Dermis blood vessel endothelial cell (primary cell): ENCODE results near the gene CRELD2. TPM values are rescaled to one million over a fixed set of nuclear protein-coding genes. Genes with fewer than 3 reads are reported as not detected.

Source experiments
- DNase-seq: peaks from one replicate; pipeline ENCODE4 v3.0.0; 2010
- total RNA-seq: library from RNA; depleted of rRNA; stranded (reverse); fragments of >200 nt; gene quantifications from 2 replicates; pipeline ENCODE4 v1.2.3, GENCODE V29; 2014

Gene CRELD2
- total RNA-seq, 1 donor from 2014 or later = 77.4 TPM

- no peak for DNase-seq
Measured at GRCh38 chr22:49958366-49958921, 40.0 kb downstream of the CRELD2 start.

GRCh38 chr22:49958931-49959781, 40.7 kb downstream of the CRELD2 start:
- DNase-seq = no peak

GRCh38 chr22:49959782-49960158, 41.3 kb downstream of the CRELD2 start:
- DNase-seq = peak; percentile 21

- DNase-seq = peak; percentile 98
Measured at GRCh38 chr22:49960159-49961004, 41.9 kb downstream of the CRELD2 start, which contains the start of gene PIM3. TSS of gene PIM3 (plus strand) at chr22:49960772. CDS start at chr22:49960948, 176 bp downstream.

- DNase-seq = peak; percentile 54
Measured at GRCh38 chr22:49961005-49961600, 42.7 kb downstream of the CRELD2 start.

- DNase-seq = peak; percentile 37
Measured at GRCh38 chr22:49961601-49962011, 43.2 kb downstream of the CRELD2 start.

- peak; percentile 95 for DNase-seq
Measured at GRCh38 chr22:49962012-49962750, 43.7 kb downstream of the CRELD2 start.

- DNase-seq = peak; percentile 37
Measured at GRCh38 chr22:49962751-49963646, 44.6 kb downstream of the CRELD2 start.

GRCh38 chr22:49963647-49964026, 45.2 kb downstream of the CRELD2 start:
- DNase-seq = no peak

- DNase-seq = no peak
Measured at GRCh38 chr22:49964136-49965090, 46.0 kb downstream of the CRELD2 start.

- DNase-seq = no peak
Measured at GRCh38 chr22:49965091-49966040, 46.9 kb downstream of the CRELD2 start.

- DNase-seq = no peak
Measured at GRCh38 chr22:49966041-49966773, 47.8 kb downstream of the CRELD2 start.

- peak; percentile 39 for DNase-seq
Measured at GRCh38 chr22:49966774-49967705, 48.6 kb downstream of the CRELD2 start.

GRCh38 chr22:49967706-49968208, 49.3 kb downstream of the CRELD2 start:
- DNase-seq = peak; percentile 33

GRCh38 chr22:49968313-49968830, 49.9 kb downstream of the CRELD2 start:
- no peak for DNase-seq
